ENCODE data around the gene RNF40.

Gene RNF40

DNA sequence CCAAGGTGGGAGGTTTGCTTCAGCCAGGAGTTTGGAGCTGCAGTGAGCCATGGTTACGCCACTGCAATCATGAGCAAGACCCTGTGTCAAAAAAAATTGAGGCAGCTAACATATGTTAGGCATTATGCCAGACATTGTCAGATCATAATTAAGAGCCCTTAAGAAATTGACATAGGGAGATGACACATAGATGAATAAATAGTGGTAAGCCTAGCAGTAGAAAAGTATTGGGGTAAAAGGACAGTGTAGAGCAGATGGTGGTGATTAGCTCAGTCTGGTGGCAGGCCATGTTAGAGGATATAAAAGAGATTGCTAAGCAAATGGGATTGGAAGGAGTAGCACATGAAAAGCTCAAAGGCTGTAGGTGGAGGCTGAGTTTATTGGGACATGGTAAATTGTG, 40.5 kb upstream of the RNF40 start:
- Histone ChIP-seq H3K27me3 (ENCODE audit: insufficient read depth, low read length, poor library complexity) (no peaks in the 10 kb centered on the region), H3K4ac (ENCODE audit: low read depth, low read length) (no peak overlapping the region), H2BK5ac (ENCODE audit: low read length) (no peak overlapping the region), H3K4me3 (ENCODE audit: low read length) (no peak overlapping the region), H3K79me1 (ENCODE audit: low read length) (peaks cover 2% of the 10 kb centered on the region), H3K36me3 (ENCODE audit: control insufficient read depth, insufficient read depth, low read length) (peaks cover 36% of the 10 kb centered on the region), H4K8ac (ENCODE audit: low read depth, low read length) (no peak overlapping the region), H3K56ac (ENCODE audit: low read length) (no peak overlapping the region), H3K18ac (ENCODE audit: low read length) (no peak overlapping the region), H2AK5ac (ENCODE audit: low read length) (no peak overlapping the region), H4K5ac (ENCODE audit: low read length) (no peak overlapping the region), H2BK15ac (replicated peaks; ENCODE audit: low read depth) (no peak overlapping the region), H3K4me1 (ENCODE audit: control insufficient read depth, low read depth, low read length) (no peaks in the 10 kb centered on the region), H3K4me2 (ENCODE audit: low read length) (no peak overlapping the region), H3K23ac (ENCODE audit: low read length) (no peak overlapping the region), H3K9ac (ENCODE audit: low read length) (no peak overlapping the region), H3K79me2 (ENCODE audit: control insufficient read depth, insufficient read depth, low read length) (no peaks in the 10 kb centered on the region), H2BK120ac (ENCODE audit: low read depth, low read length) (no peak overlapping the region), H3K27ac (ENCODE audit: low read depth, low read length) (no peak overlapping the region)
- no CpG with 5 or more reads among the region's 1 CpG for WGBS (ENCODE audit: extremely low coverage, insufficient coverage, low lambda C conversion rate)
- no peak for DNase-seq

DNA sequence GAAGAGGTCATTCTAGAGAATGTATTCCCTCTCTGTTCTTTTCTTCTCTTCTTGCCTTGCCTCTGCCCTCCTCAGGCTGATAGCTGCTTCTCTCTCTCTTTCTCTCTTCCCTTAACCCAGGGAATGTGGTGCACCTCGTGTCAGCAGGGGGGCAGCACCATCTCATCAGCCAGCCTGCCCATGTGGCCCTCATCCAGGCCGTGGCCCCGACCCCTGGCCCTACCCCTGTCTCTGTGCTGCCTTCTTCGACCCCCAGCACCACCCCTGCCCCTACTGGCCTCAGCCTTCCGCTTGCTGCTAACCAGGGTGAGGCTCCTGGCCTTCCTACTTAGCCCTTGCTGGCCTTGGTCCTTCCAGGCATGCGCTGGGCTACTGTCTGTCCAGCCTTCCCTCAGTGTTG, 39.7 kb upstream of the RNF40 start:
- Histone ChIP-seq H3K27me3 (ENCODE audit: insufficient read depth, low read length, poor library complexity) (no peaks in the 10 kb centered on the region), H3K4me1 (ENCODE audit: control insufficient read depth, low read depth, low read length) (no peaks in the 10 kb centered on the region), H3K4me2 (ENCODE audit: low read length) (no peak overlapping the region), H2BK120ac (ENCODE audit: low read depth, low read length) (no peak overlapping the region), H3K9ac (ENCODE audit: low read length) (no peak overlapping the region), H3K79me2 (ENCODE audit: control insufficient read depth, insufficient read depth, low read length) (no peaks in the 10 kb centered on the region), H3K56ac (ENCODE audit: low read length) (no peak overlapping the region), H2AK5ac (ENCODE audit: low read length) (no peak overlapping the region), H4K5ac (ENCODE audit: low read length) (no peak overlapping the region), H3K18ac (ENCODE audit: low read length) (no peak overlapping the region), H3K4ac (ENCODE audit: low read depth, low read length) (no peak overlapping the region), H3K4me3 (ENCODE audit: low read length) (no peak overlapping the region), H4K8ac (ENCODE audit: low read depth, low read length) (no peak overlapping the region), H2BK5ac (ENCODE audit: low read length) (no peak overlapping the region), H3K27ac (ENCODE audit: low read depth, low read length) (no peak overlapping the region), H2BK15ac (replicated peaks; ENCODE audit: low read depth) (no peak overlapping the region), H3K23ac (ENCODE audit: low read length) (no peak overlapping the region), H3K36me3 (ENCODE audit: control insufficient read depth, insufficient read depth, low read length) (peaks cover 33% of the 10 kb centered on the region), H3K79me1 (ENCODE audit: low read length) (peaks cover 2% of the 10 kb centered on the region)
- no peak for DNase-seq
- no CpG with 5 or more reads among the region's 6 CpGs for WGBS (ENCODE audit: extremely low coverage, insufficient coverage, low lambda C conversion rate)

DNA sequence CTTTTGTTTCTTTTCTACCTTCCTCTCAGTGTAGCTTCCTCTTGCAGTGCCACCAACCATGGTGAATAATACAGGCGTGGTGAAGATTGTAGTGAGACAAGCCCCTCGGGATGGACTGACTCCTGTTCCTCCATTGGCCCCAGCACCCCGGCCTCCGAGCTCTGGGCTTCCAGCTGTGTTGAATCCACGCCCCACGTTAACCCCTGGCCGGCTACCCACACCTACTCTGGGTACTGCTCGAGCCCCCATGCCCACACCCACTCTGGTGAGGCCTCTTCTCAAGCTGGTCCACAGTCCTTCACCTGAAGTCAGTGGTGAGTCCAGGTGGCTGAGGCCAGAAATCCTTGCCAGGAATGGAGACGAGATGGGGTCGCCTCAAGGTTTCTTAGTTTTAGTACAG, 39.2 kb upstream of the RNF40 start:
- Histone ChIP-seq H3K4ac (ENCODE audit: low read depth, low read length) (no peak overlapping the region), H3K79me1 (ENCODE audit: low read length) (peaks cover 3% of the 10 kb centered on the region), H3K4me3 (ENCODE audit: low read length) (no peak overlapping the region), H3K4me1 (ENCODE audit: control insufficient read depth, low read depth, low read length) (no peaks in the 10 kb centered on the region), H2AK5ac (ENCODE audit: low read length) (no peak overlapping the region), H3K56ac (ENCODE audit: low read length) (no peak overlapping the region), H3K36me3 (ENCODE audit: control insufficient read depth, insufficient read depth, low read length) (peaks cover 33% of the 10 kb centered on the region), H3K9ac (ENCODE audit: low read length) (no peak overlapping the region), H3K27ac (ENCODE audit: low read depth, low read length) (no peak overlapping the region), H3K23ac (ENCODE audit: low read length) (no peak overlapping the region), H3K79me2 (ENCODE audit: control insufficient read depth, insufficient read depth, low read length) (no peaks in the 10 kb centered on the region), H3K4me2 (ENCODE audit: low read length) (no peak overlapping the region), H2BK5ac (ENCODE audit: low read length) (no peak overlapping the region), H4K8ac (ENCODE audit: low read depth, low read length) (no peak overlapping the region), H3K18ac (ENCODE audit: low read length) (no peak overlapping the region), H3K27me3 (ENCODE audit: insufficient read depth, low read length, poor library complexity) (no peaks in the 10 kb centered on the region), H2BK120ac (ENCODE audit: low read depth, low read length) (no peak overlapping the region), H2BK15ac (replicated peaks; ENCODE audit: low read depth) (no peak overlapping the region), H4K5ac (ENCODE audit: low read length) (no peak overlapping the region)
- DNase-seq = no peak
- WGBS (ENCODE audit: extremely low coverage, insufficient coverage, low lambda C conversion rate) = no CpG with 5 or more reads among the region's 10 CpGs

DNA sequence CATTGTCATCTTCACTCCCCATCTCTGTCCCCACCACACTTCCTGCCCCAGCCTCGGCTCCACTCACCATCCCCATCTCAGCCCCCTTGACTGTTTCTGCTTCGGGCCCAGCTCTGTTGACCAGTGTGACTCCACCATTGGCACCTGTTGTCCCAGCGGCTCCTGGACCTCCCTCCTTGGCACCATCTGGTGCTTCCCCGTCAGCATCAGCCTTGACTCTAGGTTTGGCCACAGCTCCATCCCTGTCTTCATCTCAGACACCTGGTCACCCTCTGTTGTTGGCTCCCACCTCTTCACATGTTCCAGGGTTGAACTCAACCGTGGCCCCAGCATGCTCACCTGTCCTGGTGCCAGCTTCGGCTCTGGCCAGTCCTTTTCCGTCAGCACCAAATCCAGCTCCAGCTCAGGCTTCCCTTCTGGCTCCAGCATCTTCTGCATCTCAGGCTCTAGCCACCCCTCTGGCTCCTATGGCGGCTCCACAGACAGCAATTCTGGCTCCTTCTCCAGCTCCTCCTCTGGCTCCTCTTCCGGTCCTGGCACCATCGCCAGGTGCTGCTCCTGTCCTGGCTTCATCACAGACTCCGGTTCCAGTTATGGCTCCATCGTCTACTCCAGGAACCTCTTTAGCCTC, 38.3 kb upstream of the RNF40 start:
- Histone ChIP-seq H2AK5ac (ENCODE audit: low read length) (no peak overlapping the region), H3K79me2 (ENCODE audit: control insufficient read depth, insufficient read depth, low read length) (no peaks in the 10 kb centered on the region), H3K56ac (ENCODE audit: low read length) (no peak overlapping the region), H3K9ac (ENCODE audit: low read length) (no peak overlapping the region), H3K27me3 (ENCODE audit: insufficient read depth, low read length, poor library complexity) (no peaks in the 10 kb centered on the region), H4K8ac (ENCODE audit: low read depth, low read length) (no peak overlapping the region), H2BK5ac (ENCODE audit: low read length) (no peak overlapping the region), H3K36me3 (ENCODE audit: control insufficient read depth, insufficient read depth, low read length) (peaks cover 34% of the 10 kb centered on the region), H2BK120ac (ENCODE audit: low read depth, low read length) (no peak overlapping the region), H3K4ac (ENCODE audit: low read depth, low read length) (no peak overlapping the region), H3K79me1 (ENCODE audit: low read length) (peaks cover 6% of the 10 kb centered on the region), H2BK15ac (replicated peaks; ENCODE audit: low read depth) (no peak overlapping the region), H3K27ac (ENCODE audit: low read depth, low read length) (no peak overlapping the region), H3K4me3 (ENCODE audit: low read length) (no peak overlapping the region), H4K5ac (ENCODE audit: low read length) (no peak overlapping the region), H3K18ac (ENCODE audit: low read length) (no peak overlapping the region), H3K23ac (ENCODE audit: low read length) (no peak overlapping the region), H3K4me2 (ENCODE audit: low read length) (no peak overlapping the region), H3K4me1 (ENCODE audit: control insufficient read depth, low read depth, low read length) (no peaks in the 10 kb centered on the region)
- no CpG with 5 or more reads among the region's 12 CpGs for WGBS (ENCODE audit: extremely low coverage, insufficient coverage, low lambda C conversion rate)
- DNase-seq = no peak

DNA sequence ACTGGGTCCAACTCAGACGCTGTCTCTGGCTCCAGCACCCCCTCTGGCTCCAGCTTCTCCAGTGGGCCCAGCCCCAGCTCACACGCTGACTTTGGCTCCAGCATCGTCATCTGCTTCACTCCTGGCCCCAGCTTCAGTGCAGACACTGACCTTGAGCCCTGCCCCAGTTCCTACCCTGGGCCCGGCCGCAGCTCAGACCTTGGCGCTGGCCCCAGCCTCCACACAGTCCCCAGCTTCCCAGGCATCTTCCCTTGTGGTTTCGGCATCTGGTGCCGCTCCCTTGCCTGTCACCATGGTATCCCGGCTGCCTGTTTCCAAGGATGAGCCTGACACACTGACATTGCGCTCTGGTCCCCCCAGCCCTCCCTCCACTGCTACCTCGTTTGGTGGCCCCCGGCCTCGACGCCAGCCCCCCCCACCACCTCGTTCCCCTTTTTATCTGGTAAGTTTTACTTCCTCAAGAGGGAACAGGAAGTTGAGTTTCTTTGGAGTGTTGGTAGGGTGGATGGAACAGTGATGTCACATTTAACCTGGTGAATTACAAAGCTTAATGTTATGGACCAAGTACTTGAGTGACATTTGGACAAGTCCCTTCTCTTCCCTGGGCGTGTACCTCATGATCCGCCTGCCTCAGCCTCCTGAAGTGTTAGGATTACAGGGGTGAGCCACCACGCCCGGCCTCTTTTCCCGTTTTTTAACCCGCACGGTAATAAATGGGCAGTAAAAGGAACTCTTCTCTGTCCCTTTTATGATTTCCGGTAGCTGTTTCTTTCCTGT, 37.3 kb upstream of the RNF40 start:
- WGBS (ENCODE audit: extremely low coverage, insufficient coverage, low lambda C conversion rate) = no CpG with 5 or more reads among the region's 23 CpGs
- DNase-seq = no peak
- H3K36me3 ChIP-seq (ENCODE audit: control insufficient read depth, insufficient read depth, low read length) = peaks cover 37% of the 10 kb centered on the region
- H3K9ac ChIP-seq (ENCODE audit: low read length) = no peak overlapping the region
- no peak overlapping the region for H4K8ac ChIP-seq (ENCODE audit: low read depth, low read length)
- H3K79me2 ChIP-seq (ENCODE audit: control insufficient read depth, insufficient read depth, low read length) = no peaks in the 10 kb centered on the region
- H4K5ac ChIP-seq (ENCODE audit: low read length) = no peak overlapping the region
- no peak overlapping the region for H3K4me2 ChIP-seq (ENCODE audit: low read length)
- H2BK120ac ChIP-seq (ENCODE audit: low read depth, low read length) = no peak overlapping the region
- H2AK5ac ChIP-seq (ENCODE audit: low read length) = no peak overlapping the region
- no peak overlapping the region for H3K23ac ChIP-seq (ENCODE audit: low read length)
- H3K4ac ChIP-seq (ENCODE audit: low read depth, low read length) = no peak overlapping the region
- H3K18ac ChIP-seq (ENCODE audit: low read length) = no peak overlapping the region
- H3K27me3 ChIP-seq (ENCODE audit: insufficient read depth, low read length, poor library complexity) = no peaks in the 10 kb centered on the region
- no peak overlapping the region for H2BK5ac ChIP-seq (ENCODE audit: low read length)
- H3K79me1 ChIP-seq (ENCODE audit: low read length) = peaks cover 6% of the 10 kb centered on the region
- no peak overlapping the region for H2BK15ac ChIP-seq (replicated peaks; ENCODE audit: low read depth)
- no peak overlapping the region for H3K27ac ChIP-seq (ENCODE audit: low read depth, low read length)
- no peak overlapping the region for H3K4me3 ChIP-seq (ENCODE audit: low read length)
- no peaks in the 10 kb centered on the region for H3K4me1 ChIP-seq (ENCODE audit: control insufficient read depth, low read depth, low read length)
- H3K56ac ChIP-seq (ENCODE audit: low read length) = no peak overlapping the region

Data from mesendoderm (in vitro differentiated cells).